GM23248 (cell line): ENCODE data around the gene FARP2. TPM values are rescaled to one million over a fixed set of nuclear protein-coding genes. Genes with fewer than 3 reads are reported as not detected.

Experiments used
- DNase-seq: peaks from one replicate; pipeline ENCODE4 v3.0.0-alpha.2; 2015
- H2AFZ ChIP-seq: fragments of 200-600 bp; sonication (generic); 2 replicates; pipeline ENCODE4 v1.6.1; 2016; ENCODE audit warnings: antibody characterized with exemption
- H3F3A ChIP-seq: fragments of 200-600 bp; sonication (generic); 2 replicates; pipeline ENCODE4 v1.6.1; 2016; ENCODE audit warnings: mild to moderate bottlenecking, antibody characterized with exemption, mixed run types; ENCODE audit not compliant: insufficient read depth
- H3K27ac ChIP-seq: fragments of 200-600 bp; sonication (generic); 2 replicates; pipeline ENCODE4 v1.5.1; 2016; ENCODE audit warnings: mild to moderate bottlenecking
- H3K27me3 ChIP-seq: fragments of 200-600 bp; sonication (generic); replicated peaks from 2 replicates; pipeline ENCODE4 v1.6.1; 2016; ENCODE audit warnings: mild to moderate bottlenecking; ENCODE audit not compliant: insufficient read depth
- H3K36me3 ChIP-seq: fragments of 200-600 bp; sonication (generic); 2 replicates; pipeline ENCODE4 v1.6.1; 2016; ENCODE audit warnings: low read depth, mild to moderate bottlenecking
- H3K4me1 ChIP-seq: fragments of 200-600 bp; sonication (generic); 2 replicates; pipeline ENCODE4 v1.6.1; 2016; ENCODE audit warnings: mild to moderate bottlenecking; ENCODE audit not compliant: insufficient read depth
- H3K4me2 ChIP-seq: fragments of 200-600 bp; sonication (generic); one replicate; pipeline ENCODE4 v1.6.1; 2016; ENCODE audit warnings: mild to moderate bottlenecking; ENCODE audit not compliant: unreplicated experiment
- H3K4me3 ChIP-seq: fragments of 200-600 bp; sonication (generic); 2 replicates; pipeline ENCODE4 v1.5.1; 2016; ENCODE audit warnings: mild to moderate bottlenecking
- H3K79me2 ChIP-seq: fragments of 200-600 bp; sonication (generic); 2 replicates; pipeline ENCODE4 v1.6.1; 2016; ENCODE audit warnings: mild to moderate bottlenecking; ENCODE audit not compliant: insufficient read depth
- H3K9ac ChIP-seq: fragments of 200-600 bp; sonication (generic); 2 replicates; pipeline ENCODE4 v1.6.1; 2016; ENCODE audit warnings: mild to moderate bottlenecking
- H3K9me2 ChIP-seq: fragments of 200-600 bp; sonication (generic); 2 replicates; pipeline ENCODE4 v1.6.1; 2016; ENCODE audit warnings: mixed run types, mild to moderate bottlenecking, moderate library complexity; ENCODE audit not compliant: insufficient read depth
- H3K9me3 ChIP-seq: fragments of 200-600 bp; sonication (generic); one replicate; pipeline ENCODE4 v1.6.1; 2017; ENCODE audit warnings: low read depth
- H4K20me1 ChIP-seq: fragments of 200-600 bp; sonication (generic); 2 replicates; pipeline ENCODE4 v1.6.0; 2016; ENCODE audit not compliant: insufficient read depth
- EZH2 ChIP-seq: fragments of 200-600 bp; sonication (generic); IDR thresholded peaks from 2 replicates; pipeline ENCODE4 v1.6.1; 2018; ENCODE audit warnings: antibody characterized with exemption, mild to moderate bottlenecking; ENCODE audit not compliant: insufficient read depth, poor library complexity, severe bottlenecking
- EZH2phosphoT487 ChIP-seq: fragments of 200-600 bp; sonication (generic); IDR thresholded peaks from 2 replicates; pipeline ENCODE4 v1.6.1; 2018; ENCODE audit warnings: antibody characterized with exemption, moderate library complexity, mild to moderate bottlenecking, low read depth; ENCODE audit not compliant: insufficient read depth
- WGBS, 2 experiments: methylation state at CpG; one replicate each; pipeline ENCODE4 v1.1.6; 2015 to 2017; ENCODE audit warnings: low lambda C conversion rate in 2 of 2, low coverage in 1 of 2; ENCODE audit errors: missing lambda C conversion rate in 2 of 2; 5-methylcytosine and 5-hydroxymethylcytosine counted together
- in situ Hi-C: fragments of 300-500 bp; cut with MboI; formaldehyde crosslinking; loops from 2 replicates; pipeline ENCODE4 v1.15.0; 2020
- polyA plus RNA-seq: library from polyadenylated mRNA; unstranded; fragments of >200 nt; fragmentation: Nextera tagmentation; extraction: Ambion mirVana; gene quantifications from 2 replicates; pipeline ENCODE4 v1.2.1, GENCODE V29; 2016
- total RNA-seq: library from RNA; depleted of rRNA; stranded (reverse); fragments of >200 nt; shearing (Covaris generic); gene quantifications from 2 replicates; pipeline ENCODE4 v1.2.3, GENCODE V29; 2014

FARP2 gene
- total and polyA plus RNA-seq, 2 experiments from 2014 or later = 30.9 to 39.0 TPM

DNA sequence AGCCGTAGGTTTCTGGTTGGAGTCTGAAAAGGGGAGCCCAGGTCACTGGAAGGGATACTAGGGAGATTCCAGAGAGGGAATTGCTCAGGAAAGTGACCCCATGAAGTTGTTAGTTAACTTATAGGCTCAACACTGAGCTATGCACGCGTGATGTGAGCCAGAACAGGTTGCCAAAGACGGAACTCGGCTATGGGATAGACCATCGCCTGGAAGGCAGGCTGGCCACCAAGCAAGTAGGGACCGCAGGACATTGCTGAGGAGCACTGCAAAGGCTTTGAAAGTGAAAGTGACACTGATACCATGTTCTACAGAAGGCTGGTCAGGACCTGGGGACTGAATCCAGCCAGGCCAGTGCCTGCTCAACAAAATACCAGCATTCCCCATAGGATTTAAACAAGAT is 7.3 kb downstream of the FARP2 start:
- no peak overlapping the region for H2AFZ ChIP-seq
- no peaks in the 10 kb centered on the region for H3K36me3 ChIP-seq
- H3K79me2 ChIP-seq = peaks cover 99% of the 10 kb centered on the region
- no peak overlapping the region for H3K27ac ChIP-seq
- 49 to 52% methylated on average over 7 of the region's 7 CpGs for WGBS, 2 experiments
- TF ChIP-seq EZH2phosphoT487 = no peak
- no peak for TF ChIP-seq EZH2
- no peak overlapping the region for H3K9ac ChIP-seq
- no peaks in the 10 kb centered on the region for H3K9me2 ChIP-seq
- H3F3A ChIP-seq = no peaks in the 10 kb centered on the region
- in situ Hi-C loops = no loop called here
- H3K9me3 ChIP-seq = no peaks in the 10 kb centered on the region
- peak; percentile 39 for DNase-seq
- peak overlapping the region; percentile 7; the same call in 1 of the 2 replicates for H3K4me3 ChIP-seq
- peaks cover 4% of the 10 kb centered on the region; the same call in 1 of the 2 replicates for H4K20me1 ChIP-seq
- H3K4me2 ChIP-seq = peak overlapping the region; percentile 46
- no peaks in the 10 kb centered on the region for H3K27me3 ChIP-seq
- H3K4me1 ChIP-seq = 0 out of 2 replicates have a peak, but pooled peaks cover 8% of the 10 kb centered on the region

DNA sequence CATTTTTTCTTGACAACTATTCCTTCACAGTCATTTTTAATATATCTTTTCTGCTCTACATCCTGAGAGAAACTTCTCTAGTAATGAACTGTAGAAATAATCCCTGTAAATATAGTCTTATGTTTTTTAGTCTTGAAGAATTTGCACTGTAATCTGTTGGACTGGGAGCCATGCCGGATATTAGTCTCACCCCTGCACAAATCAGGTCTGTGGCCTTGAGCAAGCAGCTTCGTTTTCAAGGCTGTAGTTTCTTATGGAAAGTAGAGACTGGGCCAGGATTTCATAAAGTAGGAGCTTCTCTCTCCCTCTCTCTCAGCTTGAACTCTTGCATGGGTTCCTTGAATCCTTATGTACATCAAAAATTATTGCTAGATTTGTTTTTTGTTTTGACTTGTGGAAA is 8.7 kb downstream of the FARP2 start:
- H3K4me1 ChIP-seq = 0 out of 2 replicates have a peak, but pooled peaks cover 8% of the 10 kb centered on the region
- TF ChIP-seq EZH2 (no peak), EZH2phosphoT487 (no peak)
- H2AFZ ChIP-seq = no peak overlapping the region
- H3K9me2 ChIP-seq = no peaks in the 10 kb centered on the region
- no peaks in the 10 kb centered on the region for H3K36me3 ChIP-seq
- no peak overlapping the region for H3K9ac ChIP-seq
- H3K4me3 ChIP-seq = no peak overlapping the region
- WGBS, 2 experiments = 70 to 71% methylated on average over 2 of the region's 2 CpGs
- no peaks in the 10 kb centered on the region for H3F3A ChIP-seq
- no peak overlapping the region for H3K27ac ChIP-seq
- no peaks in the 10 kb centered on the region for H3K27me3 ChIP-seq
- in situ Hi-C loops = no loop called here
- peaks cover 99% of the 10 kb centered on the region for H3K79me2 ChIP-seq
- H3K4me2 ChIP-seq = no peak overlapping the region
- H4K20me1 ChIP-seq = 0 out of 2 replicates have a peak, but pooled peaks cover 4% of the 10 kb centered on the region
- DNase-seq = no peak
- H3K9me3 ChIP-seq = no peaks in the 10 kb centered on the region

DNA sequence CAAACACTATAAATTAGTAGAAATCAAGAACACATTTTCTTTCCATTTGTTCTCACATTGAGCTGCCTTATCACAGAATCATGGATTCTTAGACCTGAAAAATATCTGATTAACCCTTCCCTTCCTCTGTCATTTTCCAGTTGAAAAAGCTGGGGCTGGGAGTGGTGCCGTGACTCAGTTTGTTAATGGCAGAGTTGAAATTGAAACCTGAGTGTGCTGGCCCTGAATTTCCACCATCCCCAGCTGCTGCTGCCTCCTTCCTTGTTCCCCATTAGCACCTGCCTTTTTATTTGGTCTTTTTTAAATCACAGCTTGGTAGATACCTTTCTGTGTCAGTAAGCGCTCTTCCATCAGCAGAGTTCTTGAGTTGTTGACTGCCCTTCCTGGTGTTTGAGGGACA is 10.6 kb downstream of the FARP2 start:
- H3K9me3 ChIP-seq = no peaks in the 10 kb centered on the region
- TF ChIP-seq EZH2 (no peak), EZH2phosphoT487 (no peak)
- H3K4me2 ChIP-seq = no peak overlapping the region
- 82 to 85% methylated on average over 2 of the region's 2 CpGs for WGBS, 2 experiments
- H3K27ac ChIP-seq = no peak overlapping the region
- no peak overlapping the region for H3K9ac ChIP-seq
- no peak overlapping the region for H2AFZ ChIP-seq
- in situ Hi-C loops = no loop called here
- H3F3A ChIP-seq = no peaks in the 10 kb centered on the region
- peaks cover 99% of the 10 kb centered on the region for H3K79me2 ChIP-seq
- H3K27me3 ChIP-seq = no peaks in the 10 kb centered on the region
- no peaks in the 10 kb centered on the region for H4K20me1 ChIP-seq
- H3K36me3 ChIP-seq = no peaks in the 10 kb centered on the region
- no peak overlapping the region for H3K4me3 ChIP-seq
- H3K9me2 ChIP-seq = no peaks in the 10 kb centered on the region
- 0 out of 2 replicates have a peak, but pooled peaks cover 5% of the 10 kb centered on the region for H3K4me1 ChIP-seq
- DNase-seq = no peak

DNA sequence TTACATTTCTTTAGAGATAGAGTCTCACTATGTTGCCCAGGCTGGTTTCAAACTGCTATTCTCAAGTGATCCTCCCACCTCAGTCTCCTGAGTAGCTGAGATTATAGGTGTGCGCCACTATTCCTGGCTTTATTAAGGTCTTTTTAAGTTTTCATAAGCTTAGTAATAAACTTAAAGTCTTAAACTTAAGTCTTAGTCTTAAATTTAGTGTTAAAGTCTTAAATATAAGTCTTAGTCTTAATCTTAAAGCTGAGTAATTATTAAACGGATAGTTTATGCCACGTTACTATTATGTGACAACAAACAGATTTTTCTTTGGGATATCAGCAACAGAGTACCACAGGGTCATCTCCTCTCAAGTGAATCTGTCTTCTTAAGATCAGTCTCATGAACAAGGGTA is 12.6 kb downstream of the FARP2 start:
- WGBS, 2 experiments = 91 to 95% methylated on average over 3 of the region's 3 CpGs
- no peaks in the 10 kb centered on the region for H3K9me2 ChIP-seq

More for the DNA sequence above, 12.6 kb downstream of the FARP2 start:
- DNase-seq = no peak
- no peaks in the 10 kb centered on the region for H3K27me3 ChIP-seq
- H3K79me2 ChIP-seq = peaks cover 100% of the 10 kb centered on the region
- H3K9ac ChIP-seq = no peak overlapping the region
- no peaks in the 10 kb centered on the region for H3K9me3 ChIP-seq
- H3F3A ChIP-seq = no peaks in the 10 kb centered on the region
- H3K4me3 ChIP-seq = no peak overlapping the region
- no peak overlapping the region for H2AFZ ChIP-seq
- H4K20me1 ChIP-seq = no peaks in the 10 kb centered on the region
- H3K4me1 ChIP-seq = 0 out of 2 replicates have a peak, but pooled peaks cover under 1% of the 10 kb centered on the region
- no peaks in the 10 kb centered on the region for H3K36me3 ChIP-seq
- in situ Hi-C loops = no loop called here
- no peak for TF ChIP-seq EZH2
- TF ChIP-seq EZH2phosphoT487 = no peak
- H3K27ac ChIP-seq = no peak overlapping the region
- H3K4me2 ChIP-seq = no peak overlapping the region
